Stomach (tissue), 4 donors: ENCODE data around the gene SPATA6.

Experiments used
- EP300 ChIP-seq: sonication (generic); formaldehyde crosslinking; IDR thresholded peaks from one replicate; pipeline ENCODE4 v1.6.1; 2017; ENCODE audit warnings: antibody characterized with exemption
- TF ChIP-seq, protein P1 (sequence below), 7 experiments: fragments of 450-650 bp in 4 of 7; fragments of 200-600 bp in 3 of 7; sonication (generic) in 3 of 7; IDR thresholded peaks; one replicate each; pipeline ENCODE4 v1.5.1; 2016 to 2019; ENCODE audit warnings: antibody characterized with exemption in 7 of 7, control low read depth in 2 of 7, mild to moderate bottlenecking in 1 of 7

DNA sequence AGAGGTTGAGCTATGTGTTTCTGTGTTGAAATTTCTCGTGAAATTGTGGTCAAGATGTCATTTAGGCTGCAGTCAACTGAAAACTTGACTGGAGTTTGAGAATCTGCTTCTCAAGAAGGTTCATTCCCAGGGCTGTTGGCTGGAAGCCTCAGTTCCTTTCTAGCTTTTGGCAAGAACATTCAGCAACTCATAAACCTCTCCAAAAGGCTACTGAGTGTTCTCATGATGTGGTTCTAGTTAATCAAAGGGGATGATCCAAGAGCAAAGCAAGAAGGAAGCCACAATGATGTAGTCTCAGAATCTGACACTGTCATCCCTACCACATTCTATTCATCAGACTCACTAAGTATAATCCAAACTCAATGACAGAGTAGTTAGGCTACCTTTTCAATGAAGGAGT, 66.6 kb downstream of the SPATA6 start:
- TF ChIP-seq, protein P1, sequence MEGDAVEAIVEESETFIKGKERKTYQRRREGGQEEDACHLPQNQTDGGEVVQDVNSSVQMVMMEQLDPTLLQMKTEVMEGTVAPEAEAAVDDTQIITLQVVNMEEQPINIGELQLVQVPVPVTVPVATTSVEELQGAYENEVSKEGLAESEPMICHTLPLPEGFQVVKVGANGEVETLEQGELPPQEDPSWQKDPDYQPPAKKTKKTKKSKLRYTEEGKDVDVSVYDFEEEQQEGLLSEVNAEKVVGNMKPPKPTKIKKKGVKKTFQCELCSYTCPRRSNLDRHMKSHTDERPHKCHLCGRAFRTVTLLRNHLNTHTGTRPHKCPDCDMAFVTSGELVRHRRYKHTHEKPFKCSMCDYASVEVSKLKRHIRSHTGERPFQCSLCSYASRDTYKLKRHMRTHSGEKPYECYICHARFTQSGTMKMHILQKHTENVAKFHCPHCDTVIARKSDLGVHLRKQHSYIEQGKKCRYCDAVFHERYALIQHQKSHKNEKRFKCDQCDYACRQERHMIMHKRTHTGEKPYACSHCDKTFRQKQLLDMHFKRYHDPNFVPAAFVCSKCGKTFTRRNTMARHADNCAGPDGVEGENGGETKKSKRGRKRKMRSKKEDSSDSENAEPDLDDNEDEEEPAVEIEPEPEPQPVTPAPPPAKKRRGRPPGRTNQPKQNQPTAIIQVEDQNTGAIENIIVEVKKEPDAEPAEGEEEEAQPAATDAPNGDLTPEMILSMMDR (IDR thresholded peaks at IDR 0.05): no peak
- no peak for TF ChIP-seq EP300
